GM18511 (cell line): ENCODE results near the gene MEG3.

Source experiments
- ATAC-seq: cut with Tn5 transposase; IDR thresholded peaks from one replicate; pipeline ENCODE4 v1.9.1; 2021; ENCODE audit warnings: mild to moderate bottlenecking, moderate library complexity; ENCODE audit not compliant: unreplicated experiment

Gene MEG3

DNA sequence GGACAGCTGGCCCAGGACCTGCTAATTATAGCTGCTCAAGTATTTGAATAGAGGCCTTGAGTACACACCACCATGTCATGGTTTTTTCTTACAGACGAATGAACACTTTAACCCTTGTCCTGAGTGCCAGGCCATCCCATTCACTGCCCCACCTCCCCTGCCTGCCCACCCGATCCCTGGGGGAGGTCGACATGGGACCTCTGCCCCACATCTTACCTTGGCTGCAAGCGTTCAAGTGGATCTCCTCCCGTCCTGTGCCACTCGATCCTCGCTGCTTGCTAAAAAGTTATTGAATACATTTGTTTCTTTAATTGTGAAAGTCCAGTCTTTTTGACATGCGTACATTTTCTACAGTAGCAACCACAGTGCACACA, 67.3 kb downstream of the MEG3 start:
- no peak for ATAC-seq

DNA sequence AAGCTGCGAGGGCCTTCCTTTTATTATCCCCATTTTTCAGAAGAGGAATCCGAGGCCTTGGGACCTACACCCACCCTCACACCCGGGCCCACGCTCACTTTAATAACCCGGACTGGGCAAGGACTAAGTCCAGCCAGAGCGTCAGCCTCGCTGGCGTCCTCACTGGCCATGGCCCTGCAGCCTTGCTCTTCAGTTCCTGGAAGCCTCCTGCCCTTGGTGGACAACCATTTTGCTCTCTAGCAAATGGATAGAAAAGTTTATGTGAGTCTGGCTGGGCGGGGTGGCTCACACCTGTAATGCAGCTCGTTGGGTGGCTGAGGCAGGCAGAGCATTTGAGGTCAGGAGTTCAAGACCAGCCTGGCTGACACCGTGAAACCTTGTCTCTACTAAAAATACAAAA, 67.8 kb downstream of the MEG3 start:
- ATAC-seq = no peak

DNA sequence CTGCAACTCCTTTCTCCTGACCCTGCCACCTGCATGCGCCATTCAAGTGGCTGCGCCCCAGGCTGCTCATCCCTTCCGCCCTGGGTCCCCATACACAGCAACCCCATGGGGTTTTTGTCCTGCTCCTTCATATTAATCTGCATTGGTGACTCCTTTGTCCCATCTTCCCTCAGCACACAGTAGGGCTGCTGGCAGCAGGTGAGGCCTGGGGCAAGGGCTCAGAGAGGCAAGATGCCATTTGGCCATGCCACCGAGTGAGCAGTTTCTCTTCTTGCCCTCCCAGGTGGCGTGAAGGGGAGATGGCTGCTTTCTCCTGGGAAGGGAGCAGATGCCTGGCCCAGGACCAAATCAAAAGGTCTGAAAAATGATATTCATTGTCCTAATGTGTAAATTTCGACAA, 68.5 kb downstream of the MEG3 start:
- ATAC-seq = no peak

DNA sequence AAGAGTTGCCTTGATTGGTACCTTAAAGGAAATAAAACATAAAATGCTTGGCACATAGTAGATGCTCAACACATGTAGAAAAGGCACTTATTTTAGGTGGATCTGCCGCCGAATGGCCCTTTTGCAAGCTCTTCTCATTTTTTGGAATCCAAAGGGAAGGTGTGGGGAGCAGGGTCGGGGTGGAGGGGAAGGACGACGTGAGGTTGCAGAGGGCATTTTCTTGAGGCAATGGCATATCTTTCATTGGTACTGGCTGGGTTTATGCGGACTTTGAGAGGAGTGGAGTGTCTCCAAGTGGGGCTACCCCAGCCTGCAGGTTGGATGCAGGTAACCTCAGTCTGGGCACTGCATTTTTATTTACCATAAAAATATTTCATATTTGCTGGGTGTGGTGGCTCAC, 69.5 kb downstream of the MEG3 start:
- no peak for ATAC-seq

DNA sequence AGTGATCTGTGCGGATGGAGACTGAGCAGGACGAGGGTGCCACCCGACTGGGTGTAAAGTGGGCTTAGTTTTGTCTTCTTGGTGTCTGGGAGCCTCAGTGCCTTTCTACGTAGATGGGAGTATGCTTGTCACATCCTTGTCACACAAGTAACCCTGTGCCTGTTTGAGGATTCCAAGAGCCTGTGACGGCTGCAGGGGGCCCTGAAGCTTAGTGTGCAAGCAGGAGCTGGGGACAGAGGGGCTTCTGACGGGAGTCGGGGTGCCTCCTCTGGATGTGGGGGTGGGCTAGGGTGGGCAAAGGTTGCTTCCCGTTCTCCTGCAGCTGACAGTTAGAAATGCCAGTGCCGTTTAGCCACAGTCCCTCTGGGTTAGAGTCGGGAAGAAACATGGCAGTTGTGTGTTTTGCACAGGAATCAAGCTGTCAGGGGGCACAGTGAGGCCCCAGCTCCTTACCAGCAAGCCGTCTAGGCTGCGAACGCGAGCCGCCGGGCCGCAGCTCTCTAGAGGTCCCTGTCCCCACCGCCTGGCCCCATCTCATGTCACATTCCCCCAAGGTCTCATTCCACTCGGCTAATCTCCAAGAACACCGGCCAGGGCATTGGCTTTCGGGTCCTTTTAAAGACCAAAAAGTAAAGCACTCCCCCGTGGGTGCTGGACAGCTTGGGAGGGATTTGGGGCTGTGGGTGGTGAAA, 70.6 kb downstream of the MEG3 start:
- ATAC-seq = no peak

DNA sequence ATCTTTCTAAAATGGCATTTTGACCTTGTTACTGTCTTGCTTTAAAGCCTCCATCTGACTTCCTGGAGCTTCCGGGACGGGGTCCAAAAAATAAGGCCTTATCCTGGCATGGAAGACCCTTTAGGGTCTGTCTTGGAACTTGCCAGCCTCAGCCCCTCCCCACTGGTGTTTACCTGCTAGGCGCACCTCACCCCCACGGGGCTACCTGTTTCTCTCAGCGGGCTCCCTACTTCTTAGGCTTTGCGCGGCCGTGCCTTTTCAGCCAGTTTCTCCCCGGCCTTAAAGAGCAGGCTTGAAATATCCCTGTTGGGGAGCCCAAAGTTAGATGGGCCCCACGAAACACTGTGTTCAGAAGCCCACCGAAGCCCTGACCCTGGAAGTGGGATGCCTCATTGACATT, 72.5 kb downstream of the MEG3 start:
- ATAC-seq = no peak

DNA sequence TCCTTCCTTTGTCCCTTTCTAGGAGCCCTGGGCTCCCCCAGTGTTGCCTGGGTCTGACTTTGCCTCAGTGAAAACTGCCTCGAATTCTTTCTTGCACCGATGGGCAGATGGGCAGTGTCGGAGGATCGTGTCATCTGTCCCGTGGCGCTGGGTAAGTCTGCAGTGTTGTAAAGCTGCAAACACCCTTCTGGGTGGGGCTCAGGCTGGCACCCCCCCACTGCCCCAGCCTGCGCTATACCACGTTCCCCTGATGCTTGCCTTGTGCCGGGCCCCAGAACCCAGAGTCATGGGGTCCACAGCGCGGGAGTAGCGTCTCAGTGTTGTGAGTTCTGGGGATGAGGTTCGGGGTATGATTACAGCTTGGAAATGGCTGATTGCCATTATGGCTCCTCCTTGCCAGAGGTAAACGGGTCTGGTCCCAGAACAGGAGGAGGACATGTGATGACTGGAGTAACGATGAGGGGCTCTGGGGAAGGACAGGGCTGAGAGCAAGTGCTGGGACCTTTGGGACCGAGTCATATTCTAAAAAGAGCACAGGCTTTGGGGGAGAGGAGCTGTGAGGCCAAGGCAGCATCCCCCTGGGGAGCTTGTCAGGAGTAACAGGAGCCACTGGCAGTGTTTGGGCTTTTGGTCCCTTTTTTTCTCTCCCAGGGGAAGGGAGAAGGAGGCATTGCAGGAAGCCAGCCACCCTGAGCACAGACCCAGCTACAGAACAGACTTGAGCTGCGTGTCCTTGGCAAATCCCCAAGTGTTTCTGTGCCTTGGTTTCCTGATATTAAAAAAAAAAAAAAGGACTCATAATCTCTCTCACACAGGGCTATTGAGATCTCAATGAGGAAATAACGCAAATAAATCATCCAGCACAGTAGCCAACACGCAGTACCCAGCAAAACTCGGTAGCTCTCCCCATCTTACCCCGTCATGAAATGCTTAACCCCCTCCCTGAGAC, 73.3 kb downstream of the MEG3 start:
- ATAC-seq = no peak

DNA sequence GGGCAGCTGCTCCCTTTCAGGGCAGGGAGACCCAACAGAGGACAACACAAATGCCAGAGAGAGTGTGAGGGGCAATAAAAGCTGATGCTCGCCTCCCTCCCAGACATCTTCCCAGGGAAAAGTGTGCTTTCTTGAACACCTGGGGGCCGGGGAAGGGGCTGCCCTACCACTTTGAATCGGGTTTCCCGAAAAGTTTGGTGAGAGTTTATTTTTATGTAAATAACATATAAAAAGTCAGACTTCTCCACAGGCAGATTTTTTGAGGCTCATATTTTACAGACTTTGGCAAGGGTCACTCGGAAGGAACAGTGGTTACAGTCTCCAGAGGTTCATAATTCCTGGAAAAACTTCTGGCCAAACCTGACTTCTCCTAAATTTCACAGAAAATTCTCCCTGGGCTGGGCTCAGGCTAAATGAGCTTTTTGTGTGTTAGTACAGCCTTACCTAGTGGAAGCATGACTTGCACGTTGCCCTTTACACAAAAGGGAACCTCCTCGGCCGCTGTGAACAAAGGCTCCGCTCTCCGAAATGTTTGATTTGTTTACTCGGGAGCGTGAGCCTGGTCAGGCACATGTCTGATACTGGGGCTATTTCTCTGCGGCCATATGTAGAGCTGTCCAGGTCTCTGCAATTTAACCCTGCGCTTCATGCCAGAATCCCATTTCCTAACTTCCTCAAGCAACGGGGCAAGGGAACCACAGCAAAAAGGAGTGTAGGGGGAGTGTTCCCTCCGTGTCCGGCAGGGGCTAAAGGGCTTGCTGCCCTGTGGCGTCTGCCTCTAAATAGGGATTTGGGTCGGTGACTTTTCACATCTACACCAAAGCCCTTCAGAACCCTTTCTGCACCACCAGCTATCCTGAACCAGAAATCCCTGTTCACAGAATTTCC, 74.2 kb downstream of the MEG3 start:
- no peak for ATAC-seq

DNA sequence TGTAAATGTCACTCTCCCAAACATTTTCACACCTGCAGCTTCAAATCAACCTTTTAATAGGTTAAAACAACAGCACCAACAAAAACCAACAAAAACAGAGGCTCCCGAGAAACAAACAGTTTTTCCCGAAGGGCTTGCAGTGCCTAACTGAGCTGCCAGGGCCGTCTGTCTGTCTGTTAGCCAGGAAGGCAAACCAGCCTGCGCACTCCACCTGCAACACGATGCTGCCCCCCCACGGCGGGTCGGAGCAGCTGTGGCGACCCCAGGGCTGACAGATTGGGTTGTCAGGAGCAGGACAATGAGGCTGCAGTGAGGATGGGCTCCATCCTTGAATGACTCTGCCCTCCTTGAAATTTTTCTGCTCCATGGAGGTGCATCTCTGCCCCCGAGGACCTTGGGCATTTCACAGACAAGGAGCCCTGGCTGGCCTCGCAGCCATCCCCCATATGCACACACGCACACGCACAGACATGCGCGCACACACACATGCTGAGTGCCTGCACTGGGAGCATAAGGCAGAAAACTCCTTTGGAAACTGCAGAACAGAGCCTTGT, 75.0 kb downstream of the MEG3 start:
- ATAC-seq = no peak

DNA sequence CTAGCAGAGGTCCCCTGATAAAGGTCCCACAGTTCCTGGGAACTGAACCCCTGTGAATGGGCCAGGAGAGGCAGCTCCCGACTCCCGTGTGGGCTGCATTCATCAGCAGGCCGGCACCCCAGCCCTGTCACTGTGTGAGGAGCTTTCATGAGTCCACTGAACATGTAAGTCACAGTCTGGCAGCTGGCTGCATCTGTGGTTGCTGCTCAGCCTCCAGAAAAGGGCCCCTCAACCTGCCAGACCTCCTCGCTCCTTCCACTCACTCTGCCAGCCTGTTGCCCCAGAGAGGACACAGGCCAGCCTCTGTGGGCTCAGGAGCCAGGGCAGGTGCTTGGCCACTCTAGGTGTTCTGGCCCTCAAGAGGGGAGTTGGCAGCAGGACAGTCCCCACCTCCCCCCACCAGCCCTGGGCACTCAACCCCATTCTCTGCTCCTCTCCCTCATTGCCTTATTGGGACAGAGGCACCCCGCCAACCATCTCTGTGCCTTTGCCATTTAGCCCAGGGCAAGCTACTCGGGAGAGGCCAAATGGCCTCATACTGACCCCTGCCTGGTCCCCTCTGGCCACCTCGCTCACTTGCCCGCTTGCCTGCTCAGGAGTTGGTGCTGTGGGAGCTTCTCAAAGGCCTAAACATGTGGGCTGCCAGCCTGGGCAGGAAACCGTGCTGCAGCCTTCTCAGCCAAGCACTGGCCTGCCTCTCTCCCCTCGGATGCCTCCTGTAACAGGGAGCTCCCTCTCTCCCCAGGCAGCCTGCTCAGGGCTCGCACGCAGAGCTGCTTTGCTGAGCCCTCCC, 75.7 kb downstream of the MEG3 start:
- no peak for ATAC-seq

DNA sequence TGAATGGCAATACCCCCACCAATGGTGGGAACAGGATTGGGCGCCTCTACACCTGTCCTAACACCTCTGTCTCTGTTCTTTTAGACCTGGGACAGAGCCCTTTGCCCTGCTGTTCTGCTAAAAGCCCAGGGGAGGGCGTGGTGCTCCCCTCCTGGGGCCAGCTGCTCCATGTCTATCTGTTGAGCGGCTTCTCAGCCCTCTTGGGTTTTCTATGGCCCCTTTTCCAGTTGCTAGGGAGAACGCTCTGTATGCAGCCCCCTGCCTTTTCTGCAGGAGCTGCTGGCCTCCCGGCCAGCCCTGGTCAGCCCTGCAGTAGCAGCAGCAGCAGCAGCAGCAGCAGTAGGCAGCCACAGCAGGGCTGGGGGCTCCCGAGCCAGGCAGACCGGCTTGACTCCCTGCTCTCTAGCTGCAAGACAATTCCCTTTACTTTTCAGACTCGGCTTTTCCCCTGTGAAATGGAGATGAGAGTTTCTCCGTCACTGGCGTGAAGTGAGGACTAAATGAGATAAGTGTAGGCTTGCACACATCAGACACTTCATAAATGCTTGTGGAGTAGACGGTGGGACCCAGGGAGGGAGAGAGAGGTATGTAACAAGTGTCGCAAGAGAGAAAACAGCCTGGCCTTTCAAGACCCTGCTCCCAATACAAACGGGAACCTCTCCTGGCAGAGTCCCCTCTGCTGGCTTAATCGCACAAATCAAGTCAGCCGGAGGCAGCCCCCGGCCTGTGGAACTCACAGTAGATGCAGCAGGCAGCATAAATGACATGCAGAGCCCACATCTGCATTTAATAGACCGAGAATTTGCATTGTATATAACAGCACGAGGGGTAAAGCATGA, 76.6 kb downstream of the MEG3 start:
- ATAC-seq = no peak

DNA sequence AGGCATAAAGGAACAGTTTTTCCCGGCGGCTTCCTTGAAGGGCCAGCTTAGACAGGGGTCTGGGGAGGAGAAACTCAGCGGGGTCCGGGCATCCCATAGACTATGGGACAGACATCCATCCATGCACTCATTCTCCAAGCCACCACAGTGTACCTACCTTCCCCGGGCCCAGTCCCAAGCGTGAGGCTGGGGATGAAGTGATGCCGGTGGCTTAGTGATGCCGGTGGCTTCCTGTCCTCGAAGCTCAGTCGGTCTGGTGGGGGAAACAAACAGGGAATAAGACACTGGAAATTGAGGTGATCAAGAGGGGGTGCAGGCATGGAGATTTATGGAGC, 77.2 kb downstream of the MEG3 start:
- ATAC-seq = no peak

DNA sequence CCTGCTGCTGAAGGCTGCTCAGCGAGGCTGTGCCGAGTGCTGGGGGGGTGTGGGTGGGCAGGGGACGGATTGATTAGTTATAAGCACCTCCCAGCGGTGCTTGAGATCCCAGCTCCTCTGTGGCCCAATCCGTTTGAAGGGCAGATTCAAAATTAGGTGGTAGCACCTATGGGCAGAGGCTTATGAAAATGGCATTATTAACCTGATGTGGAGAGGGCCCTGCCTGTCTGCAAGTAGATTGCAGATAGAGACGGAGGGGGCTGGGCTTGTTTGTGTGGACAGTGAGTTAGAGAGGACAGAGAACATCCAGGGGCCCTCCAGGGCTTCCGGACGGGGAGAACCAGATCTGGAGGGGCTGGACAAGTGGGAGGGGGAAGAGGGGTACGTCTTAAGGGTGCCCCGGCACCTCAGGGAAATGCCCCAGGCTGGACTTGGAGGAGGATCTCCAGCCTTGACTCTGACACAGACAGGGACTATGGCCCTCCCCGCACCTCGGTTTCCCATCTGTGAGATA, 77.8 kb downstream of the MEG3 start, which contains the start of gene RTL1:
RTL1 (minus strand) TSS at position 51 of the 514 bp plus-strand sequence. CDS start 18,934 bp downstream, outside the sequence.
- ATAC-seq = no peak

DNA sequence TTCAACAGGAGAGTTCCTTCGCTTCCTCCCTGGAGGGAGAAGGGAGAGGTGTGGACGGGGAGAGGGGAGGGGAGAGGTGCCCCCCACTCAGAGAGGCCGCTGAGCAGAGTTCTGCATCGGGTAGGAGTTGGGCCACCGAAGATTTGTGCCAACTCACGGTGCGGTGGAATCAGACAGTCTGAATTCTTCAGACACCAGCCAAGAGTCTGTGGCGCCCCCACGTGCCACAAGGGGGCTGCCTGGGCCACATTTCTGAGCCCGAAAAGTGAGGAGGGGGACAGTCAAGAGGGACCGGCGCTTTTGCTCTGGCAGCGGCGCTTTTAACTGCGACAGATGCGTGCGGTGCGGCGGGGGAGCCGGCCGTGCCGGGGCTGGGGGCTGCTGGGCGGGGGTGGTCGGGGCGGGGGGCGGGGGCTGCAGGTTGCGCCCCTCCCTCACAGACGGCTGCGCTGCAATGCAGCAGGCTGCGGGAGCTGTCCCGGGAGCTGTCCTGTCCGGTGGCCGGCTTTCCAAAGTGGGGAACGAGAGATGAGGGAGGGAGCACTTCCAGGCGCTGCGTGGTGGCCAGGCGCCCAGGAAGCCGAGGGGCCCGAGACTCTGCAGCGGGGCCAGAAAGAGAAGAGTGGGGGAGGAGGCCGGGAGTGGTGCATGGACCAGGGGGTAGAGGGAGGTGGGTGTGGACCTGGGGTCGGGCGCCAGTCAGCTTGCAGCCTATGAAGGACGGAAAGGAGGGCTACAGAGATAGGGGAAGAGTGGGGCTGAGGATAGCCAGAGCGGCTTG, 78.6 kb downstream of the MEG3 start:
- ATAC-seq = no peak

DNA sequence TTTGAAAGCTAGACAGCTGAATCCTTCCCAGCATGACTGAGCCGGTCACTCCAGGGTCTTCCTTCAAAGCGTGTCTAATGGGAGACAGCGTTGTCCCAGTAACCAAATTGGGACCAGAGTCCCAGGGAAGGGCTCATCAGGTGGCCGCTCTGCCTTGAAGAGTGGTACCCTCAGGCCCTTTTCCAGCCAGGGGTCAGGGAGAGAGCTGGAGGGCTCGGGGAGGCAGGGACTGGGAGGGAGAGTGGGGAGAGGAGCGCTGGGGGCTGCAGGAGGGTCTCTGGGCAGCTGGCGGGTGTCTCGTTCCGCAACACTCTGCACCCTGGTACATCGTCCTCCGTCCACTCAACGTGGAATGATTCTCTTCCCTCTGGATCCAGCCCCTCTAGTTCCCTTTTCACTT, 79.2 kb downstream of the MEG3 start:
- no peak for ATAC-seq

DNA sequence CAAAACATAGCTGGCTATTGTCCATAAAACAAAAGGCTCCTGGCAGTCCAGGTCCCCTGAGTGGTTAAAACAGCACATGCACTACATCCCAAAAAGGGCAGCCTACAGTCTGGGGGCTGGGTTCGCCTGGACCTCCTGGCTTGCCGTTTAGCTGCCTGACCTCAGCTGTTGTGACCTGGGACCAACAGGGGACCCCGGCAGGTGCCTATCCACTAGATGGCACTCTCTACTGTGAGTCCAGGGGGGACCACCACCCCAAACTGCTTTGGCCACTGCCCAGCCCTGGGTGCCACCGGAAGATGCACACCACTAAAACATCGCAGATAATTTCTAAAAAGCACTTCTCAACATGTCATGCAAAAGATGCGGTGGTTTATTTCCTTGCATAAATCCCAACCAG, 80.5 kb downstream of the MEG3 start:
- no peak for ATAC-seq

DNA sequence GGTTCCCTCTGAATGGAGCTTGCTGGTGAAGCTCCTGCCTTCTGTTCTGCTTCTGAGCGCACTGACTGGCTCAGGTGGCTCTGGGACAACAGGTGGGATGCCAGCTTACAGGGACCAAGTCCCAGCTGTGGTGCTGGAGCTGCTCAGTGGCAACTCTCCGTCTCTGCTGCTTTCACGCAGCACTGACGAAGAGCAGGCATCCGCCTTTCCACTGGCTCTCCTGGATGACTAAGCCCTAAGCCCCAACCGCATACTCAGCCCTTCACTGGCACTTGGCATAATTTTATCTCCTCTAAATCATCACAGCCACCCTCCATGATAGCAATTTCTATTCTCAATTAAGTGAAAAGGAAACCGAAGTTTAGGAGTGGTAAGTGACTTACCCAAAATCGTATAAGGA, 81.3 kb downstream of the MEG3 start:
- ATAC-seq = no peak

DNA sequence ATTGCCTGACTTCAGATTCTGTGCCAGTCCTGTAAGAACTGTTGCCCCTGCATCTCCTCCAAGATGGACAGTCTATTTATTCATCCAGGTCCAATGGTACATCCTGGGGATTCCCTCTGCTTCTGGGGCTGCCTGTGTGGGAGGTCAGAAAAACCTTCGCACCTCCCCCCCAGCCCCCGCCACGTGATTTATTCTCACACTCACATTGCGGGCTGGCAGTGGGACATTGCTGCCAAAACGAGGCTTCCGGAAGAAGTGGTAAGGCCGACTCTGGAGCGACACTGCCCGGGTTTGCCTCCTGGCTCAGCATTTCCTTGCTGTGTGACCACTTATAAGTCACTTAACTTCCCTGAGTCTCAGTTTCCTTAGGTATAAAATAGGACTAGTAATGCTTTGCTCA, 83.5 kb downstream of the MEG3 start:
- no peak for ATAC-seq
